Right kidney (tissue), 1 donor: ENCODE results near the gene QPCTL.
"Not testable (repeated sequence)": the region's sequence is repeated elsewhere in the genome, so short reads cannot be mapped to it uniquely, and the experiment has no call there.

ENCODE experiments used
- DNase-seq: peaks from one replicate; pipeline ENCODE4 v3.0.0-alpha.2; 2016

QPCTL gene

GRCh38 chr19:45674946-45675345, 17.5 kb upstream of the QPCTL start:
- no peak for DNase-seq

- peak; percentile 42 for DNase-seq
Measured at GRCh38 chr19:45676851-45677263, 15.6 kb upstream of the QPCTL start.

- DNase-seq: peak; percentile 55
Measured at GRCh38 chr19:45677351-45678230, 14.9 kb upstream of the QPCTL start.

- DNase-seq: peak; percentile 91
Measured at GRCh38 chr19:45681391-45682015, 11.0 kb upstream of the QPCTL start.

- no peak for DNase-seq
Measured at GRCh38 chr19:45682117-45682516, 10.3 kb upstream of the QPCTL start.

GRCh38 chr19:45682908-45683307, 9.6 kb upstream of the QPCTL start:
- no peak for DNase-seq

- DNase-seq: not testable (repeated sequence)
Measured at GRCh38 chr19:45685045-45685444, 7.4 kb upstream of the QPCTL start.

- DNase-seq: no peak
Measured at GRCh38 chr19:45687599-45687998, 4.9 kb upstream of the QPCTL start.

- DNase-seq: peak; percentile 100
Measured at GRCh38 chr19:45691516-45692186, 815 bp upstream of the QPCTL start, which contains the start of gene SNRPD2. SNRPD2 (minus strand) TSS chr19:45691953; CDS start chr19:45691888, 65 bp downstream.

GRCh38 chr19:45693106-45693788, 781 bp downstream of the QPCTL start:
- DNase-seq: peak; percentile 82

- no peak for DNase-seq
Measured at GRCh38 chr19:45701676-45702075, 9.2 kb downstream of the QPCTL start.

- no peak for DNase-seq
Measured at GRCh38 chr19:45705115-45705514, 12.6 kb downstream of the QPCTL start.

- no peak for DNase-seq
Measured at GRCh38 chr19:45705710-45706415, 13.4 kb downstream of the QPCTL start.

GRCh38 chr19:45710356-45711130, 18.1 kb downstream of the QPCTL start:
- no peak for DNase-seq

- no peak for DNase-seq
Measured at GRCh38 chr19:45711851-45712698, 19.6 kb downstream of the QPCTL start.

GRCh38 chr19:45712699-45713067, 20.2 kb downstream of the QPCTL start:
- no peak for DNase-seq

- no peak for DNase-seq
Measured at GRCh38 chr19:45713141-45713540, 20.7 kb downstream of the QPCTL start.

- DNase-seq: no peak
Measured at GRCh38 chr19:45715139-45715538, 22.7 kb downstream of the QPCTL start.

- DNase-seq: peak; percentile 70
Measured at GRCh38 chr19:45716359-45717130, 24.1 kb downstream of the QPCTL start.
